HepG2 (cell line): ENCODE data around the gene FGD4. TPM values are rescaled to one million over a fixed set of nuclear protein-coding genes. Genes with fewer than 3 reads are reported as not detected.

Experiments used
- ATAC-seq: fragments of 200-7000 bp; cut with Tn5 transposase; 3 replicates; pipeline ENCODE4 v1.9.1; 2020; ENCODE audit warnings: mild to moderate bottlenecking, moderate library complexity
- BruUV-seq: library from RNA; stranded (reverse); fragments of 400-500 nt; replicated peaks from 2 replicates; lab custom pipeline; 2021; lab: Mats Ljungman, UMichigan
- CTCF ChIA-PET: fragments of 300-600 bp; formaldehyde crosslinking; extraction: SDS; loops from one replicate; lab custom pipeline; 2021; ENCODE audit warnings: low total read pairs, inconsistent platforms, low intra/inter-chr PET ratio; lab: Yijun Ruan, JAX
- POLR2A ChIA-PET: fragments of 350-600 bp; sonication (Branson Sonifier 250); formaldehyde crosslinking; loops from one replicate; lab custom pipeline; 2020; ENCODE audit warnings: antibody characterized with exemption, inconsistent platforms; lab: Yijun Ruan, JAX
- DNase-seq: peaks from one replicate; pipeline ENCODE4 v3.0.0-alpha.2; 2015; ENCODE audit warnings: low spot score
- FAIRE-seq: peaks from 3 replicates; lab custom pipeline; 2011; peaks lifted over from hg19 to GRCh38; lab: Jason Lieb, UNC
- H2AFZ ChIP-seq: one replicate; pipeline ENCODE4 v1.6.1; 2011; ENCODE audit warnings: low read length, inconsistent platforms
- H3K27ac ChIP-seq: fragments of 300-600 bp; 3 replicates; pipeline ENCODE4 v1.8.0; 2011; ENCODE audit warnings: mixed run types, mild to moderate bottlenecking, mixed read lengths, low read length, inconsistent platforms; ENCODE audit not compliant: insufficient read depth; ENCODE audit errors: extremely low read length
- H3K27me3 ChIP-seq, 2 experiments: fragments of 200-600 bp in 1 of 2; 2 replicates in 1 of 2; 3 replicates in 1 of 2; pipeline versions ENCODE4 v1.6.0 to v1.8.0; 2011; ENCODE audit warnings: low read length in 2 of 2, mild to moderate bottlenecking in 2 of 2, moderate library complexity in 2 of 2, inconsistent platforms in 1 of 2; ENCODE audit not compliant: insufficient read depth in 2 of 2, control insufficient read depth in 1 of 2
- H3K36me3 ChIP-seq, 2 experiments: fragments of 200-600 bp in 1 of 2; replicated peaks in 1 of 2; 2 replicates in 1 of 2; 3 replicates in 1 of 2; pipeline versions ENCODE4 v1.5.1 to v1.8.0; 2011; ENCODE audit warnings: low read length in 2 of 2, inconsistent platforms in 1 of 2; ENCODE audit not compliant: insufficient read depth in 2 of 2, control insufficient read depth in 1 of 2
- H3K4me1 ChIP-seq: 2 replicates; pipeline ENCODE4 v1.5.1; 2012; ENCODE audit warnings: low read length, inconsistent platforms; ENCODE audit not compliant: insufficient read depth
- H3K4me2 ChIP-seq: 2 replicates; pipeline ENCODE4 v1.6.0; 2011; ENCODE audit warnings: low read depth, low read length, inconsistent platforms
- H3K4me3 ChIP-seq, 3 experiments: fragments of 200-600 bp in 1 of 3; sonication (generic), shearing (Covaris generic) in 1 of 3; replicated peaks in 1 of 3; 2 replicates each; pipeline ENCODE4 v1.5.1; 2011 to 2016; ENCODE audit warnings: low read length in 3 of 3, inconsistent platforms in 2 of 3, low read depth in 2 of 3, mild to moderate bottlenecking in 2 of 3, control low read depth in 1 of 3, mixed read lengths in 1 of 3; ENCODE audit not compliant: insufficient read depth in 1 of 3
- H3K79me2 ChIP-seq: one replicate; pipeline ENCODE4 v1.6.1; 2011; ENCODE audit warnings: low read length, inconsistent platforms; ENCODE audit not compliant: insufficient read depth
- H3K9ac ChIP-seq: 2 replicates; pipeline ENCODE4 v1.6.0; 2011; ENCODE audit warnings: mild to moderate bottlenecking, low read depth, low read length, inconsistent platforms; ENCODE audit not compliant: insufficient read depth
- H3K9me3 ChIP-seq: 2 replicates; pipeline ENCODE4 v1.5.1; 2012; ENCODE audit warnings: mild to moderate bottlenecking, low read length
- H4K20me1 ChIP-seq: 2 replicates; pipeline ENCODE4 v1.6.0; 2011; ENCODE audit warnings: inconsistent platforms, mild to moderate bottlenecking, low read length, moderate library complexity; ENCODE audit not compliant: insufficient read depth
- ETV5 ChIP-seq: IDR thresholded peaks from 2 replicates; pipeline ENCODE4 v1.6.1; 2018; ENCODE audit warnings: missing biosample characterization, missing genetic modification reagents, inconsistent platforms, borderline replicate concordance
- RFX5 ChIP-seq: IDR thresholded peaks from 2 replicates; pipeline ENCODE4 v1.6.1; 2011; ENCODE audit warnings: low read depth, low read length, improper control_type of control experiment
- ZSCAN25 ChIP-seq: sonication (generic); formaldehyde crosslinking; IDR thresholded peaks from 2 replicates; pipeline ENCODE4 v1.8.0; 2022; ENCODE audit warnings: mild to moderate bottlenecking, missing genetic modification reagents
- WGBS: methylation state at CpG from one replicate; pipeline ENCODE4 v1.1.6; 2017; ENCODE audit warnings: low lambda C conversion rate; 5-methylcytosine and 5-hydroxymethylcytosine counted together
- in situ Hi-C: cut with HindIII; loops from 2 replicates; pipeline ENCODE4 v1.10.0; 2017; ENCODE audit warnings: low pct_unique_long_range_greater_than_20kb; ENCODE audit not compliant: extremely low pct_ligation_motif_present
- intact Hi-C: fragments of 100-400 bp; cut with micrococcal nuclease; formaldehyde crosslinking; loops from one replicate; pipeline ENCODE4 v1.10.0; 2022; ENCODE audit not compliant: unreplicated experiment
- polyA plus RNA-seq, 8 experiments: library from polyadenylated mRNA; depleted of rRNA in 3 of 8; stranded (reverse) in 7 of 8; unstranded in 1 of 8; fragments of >200 nt; fragmentation: Illumina TruSeq in 4 of 8; extraction: Trizol in 4 of 8; gene quantifications; 2 replicates each; pipeline versions ENCODE4 v1.2.1 to v1.2.3, GENCODE V29; 2011 to 2016; ENCODE audit warnings: low read depth in 4 of 8, missing spikeins in 1 of 8, mixed read lengths in 1 of 8; ENCODE audit not compliant: insufficient read depth in 1 of 8
- total RNA-seq, 5 experiments: library from RNA; depleted of rRNA; stranded (reverse); fragments of >200 nt; fragmentation: Illumina TruSeq; extraction: Trizol; gene quantifications; 2 replicates each; pipeline ENCODE4 v1.2.3, GENCODE V29; 2016; ENCODE audit warnings: low read depth in 1 of 5
- TF ChIP-seq, protein P1 (sequence below): sonication (generic); formaldehyde crosslinking; conservative IDR thresholded peaks from 2 replicates; pipeline ENCODE4 v1.4.0; 2020; ENCODE audit warnings: missing genetic modification reagents

The FGD4 gene
- total and polyA plus RNA-seq, 2 of the 13 experiments (the other 11 are each of a cell fraction or from before 2014, with no cell fraction given), result 4.6 to 6.6 TPM

DNA sequence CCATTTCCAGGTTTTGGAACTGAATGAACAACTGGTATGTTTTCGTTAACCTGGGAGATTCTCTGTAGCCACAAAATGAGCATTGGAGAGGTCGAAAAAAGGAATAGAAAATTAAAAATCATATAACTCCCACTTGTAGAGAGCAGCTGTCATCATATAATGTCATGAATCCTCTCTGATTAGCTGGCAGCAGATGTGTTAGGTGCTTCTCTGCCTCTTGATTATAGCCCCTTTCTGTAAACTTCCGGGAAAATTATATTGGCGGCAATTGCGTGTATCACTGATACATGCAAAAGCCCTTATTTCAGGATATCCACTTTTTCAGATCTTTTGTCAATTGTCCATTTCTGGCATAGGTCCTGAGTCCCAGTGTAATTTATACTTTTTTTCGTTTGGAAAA is 31.7 kb downstream of the FGD4 start (continued):
- TF ChIP-seq, protein P1, sequence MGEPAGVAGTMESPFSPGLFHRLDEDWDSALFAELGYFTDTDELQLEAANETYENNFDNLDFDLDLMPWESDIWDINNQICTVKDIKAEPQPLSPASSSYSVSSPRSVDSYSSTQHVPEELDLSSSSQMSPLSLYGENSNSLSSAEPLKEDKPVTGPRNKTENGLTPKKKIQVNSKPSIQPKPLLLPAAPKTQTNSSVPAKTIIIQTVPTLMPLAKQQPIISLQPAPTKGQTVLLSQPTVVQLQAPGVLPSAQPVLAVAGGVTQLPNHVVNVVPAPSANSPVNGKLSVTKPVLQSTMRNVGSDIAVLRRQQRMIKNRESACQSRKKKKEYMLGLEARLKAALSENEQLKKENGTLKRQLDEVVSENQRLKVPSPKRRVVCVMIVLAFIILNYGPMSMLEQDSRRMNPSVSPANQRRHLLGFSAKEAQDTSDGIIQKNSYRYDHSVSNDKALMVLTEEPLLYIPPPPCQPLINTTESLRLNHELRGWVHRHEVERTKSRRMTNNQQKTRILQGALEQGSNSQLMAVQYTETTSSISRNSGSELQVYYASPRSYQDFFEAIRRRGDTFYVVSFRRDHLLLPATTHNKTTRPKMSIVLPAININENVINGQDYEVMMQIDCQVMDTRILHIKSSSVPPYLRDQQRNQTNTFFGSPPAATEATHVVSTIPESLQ (CRISPR knock-in tag), result no peak
- no peak for TF ChIP-seq ZSCAN25

DNA sequence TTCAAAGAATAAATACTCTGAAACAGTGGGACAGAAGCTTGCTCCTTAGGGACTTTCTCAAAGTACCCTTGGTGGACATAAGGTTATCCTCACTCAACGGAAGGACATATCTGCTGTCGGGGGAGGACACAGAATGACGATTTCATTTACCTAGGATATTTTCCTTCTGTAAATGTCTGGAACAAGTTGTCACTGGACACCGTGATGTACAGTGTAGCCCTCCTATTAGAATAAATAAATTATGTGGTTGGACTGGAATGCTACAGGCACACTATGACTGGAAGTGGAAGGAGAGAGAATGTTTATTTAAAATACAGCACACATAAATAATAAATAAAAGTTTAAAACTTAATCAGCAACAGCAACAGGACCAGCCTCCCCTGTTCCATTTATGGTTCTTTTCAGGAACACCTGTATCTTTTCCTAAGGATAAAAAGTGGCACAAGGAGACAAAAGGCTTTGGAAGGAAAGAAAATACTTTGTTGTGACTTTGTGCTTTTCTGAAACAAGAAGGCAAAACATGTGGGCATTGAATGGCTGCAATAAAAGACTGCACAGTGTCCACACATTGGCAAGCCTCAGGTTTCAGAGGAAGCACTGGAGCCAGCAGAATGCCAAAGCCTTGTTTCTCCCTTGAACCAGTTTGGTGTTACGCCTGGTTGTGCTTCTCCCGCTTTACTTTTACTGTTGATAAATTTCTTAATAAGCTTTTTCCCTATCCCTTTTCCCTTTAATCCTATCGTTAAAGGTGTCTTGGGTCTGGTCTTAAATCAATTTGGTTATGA is 36.8 kb downstream of the FGD4 start:
- FAIRE-seq (no peak), ATAC-seq (no peak), DNase-seq (no peak)
- H3K36me3 ChIP-seq, result no peaks in the 10 kb centered on the region
- peaks cover 19% of the 10 kb centered on the region for H3K4me1 ChIP-seq
- BruUV-seq, result no TSS peak
- no peak overlapping the region for H3K27ac ChIP-seq
- ChIA-PET CTCF (no interaction called here), POLR2A (no interaction called here)
- no peaks in the 10 kb centered on the region for H3K79me2 ChIP-seq
- no peak overlapping the region for H2AFZ ChIP-seq
- in situ Hi-C loops, result no loop called here
- no peaks in the 10 kb centered on the region for H4K20me1 ChIP-seq
- no peak for TF ChIP-seq ETV5 (CRISPR knock-in tag)
- no peak for TF ChIP-seq RFX5
- no peaks in the 10 kb centered on the region for H3K27me3 ChIP-seq
- no peak overlapping the region for H3K9ac ChIP-seq
- intact Hi-C loops, result loop anchor here (5.0 kb wide), 1 partner anchor 34 kb away; no protein-coding TSS in a partner anchor
- H3K4me2 ChIP-seq, result no peak overlapping the region
- H3K4me3 ChIP-seq, result no peak overlapping the region
- H3K9me3 ChIP-seq, result no peaks in the 10 kb centered on the region
- 89% methylated on average over 7 of the region's 7 CpGs for WGBS
